Cerebellar cortex (tissue), 1 donor: ENCODE measurements around the gene GLYATL1B.
"Not testable (repeated sequence)": the region's sequence is repeated elsewhere in the genome, so short reads cannot be mapped to it uniquely, and the experiment has no call there.

Source experiments
- DNase-seq: peaks from one replicate; pipeline ENCODE4 v3.0.0-alpha.2; 2015; ENCODE audit warnings: low spot score

The GLYATL1B gene, protein sequence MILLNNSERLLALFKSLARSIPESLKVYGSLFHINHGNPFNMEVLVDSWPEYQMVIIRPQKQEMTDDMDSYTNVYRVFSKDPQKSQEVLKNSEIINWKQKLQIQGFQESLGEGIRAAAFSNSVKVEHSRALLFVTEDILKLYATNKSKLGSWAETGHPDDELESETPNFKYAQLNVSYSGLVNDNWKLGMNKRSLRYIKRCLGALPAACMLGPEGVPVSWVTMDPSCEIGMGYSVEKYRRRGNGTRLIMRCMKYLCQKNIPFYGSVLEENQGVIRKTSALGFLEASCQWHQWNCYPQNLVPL

DNA sequence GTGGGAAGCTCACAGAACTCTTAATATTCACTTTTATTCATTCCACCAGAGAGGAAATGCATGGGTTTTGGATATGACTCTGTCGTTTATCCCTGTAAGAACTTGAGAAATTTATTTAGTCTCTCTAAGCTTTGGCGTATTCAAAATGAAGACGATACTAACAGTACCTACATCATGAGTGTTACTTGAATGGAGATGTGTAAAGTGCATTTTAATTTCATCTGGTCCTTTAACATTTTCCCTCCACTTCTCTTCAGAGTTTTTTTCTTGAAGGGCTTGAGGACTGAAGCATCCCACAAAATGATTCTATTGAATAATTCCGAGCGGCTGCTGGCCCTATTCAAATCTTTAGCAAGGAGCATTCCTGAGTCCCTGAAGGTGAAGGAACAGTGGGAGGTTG, at the start of gene GLYATL1B:
Gene GLYATL1B (plus strand): TSS at position 301 of the 400 bp plus-strand sequence. CDS start 0 bp downstream, at position 301.
- not testable (repeated sequence) for DNase-seq

DNA sequence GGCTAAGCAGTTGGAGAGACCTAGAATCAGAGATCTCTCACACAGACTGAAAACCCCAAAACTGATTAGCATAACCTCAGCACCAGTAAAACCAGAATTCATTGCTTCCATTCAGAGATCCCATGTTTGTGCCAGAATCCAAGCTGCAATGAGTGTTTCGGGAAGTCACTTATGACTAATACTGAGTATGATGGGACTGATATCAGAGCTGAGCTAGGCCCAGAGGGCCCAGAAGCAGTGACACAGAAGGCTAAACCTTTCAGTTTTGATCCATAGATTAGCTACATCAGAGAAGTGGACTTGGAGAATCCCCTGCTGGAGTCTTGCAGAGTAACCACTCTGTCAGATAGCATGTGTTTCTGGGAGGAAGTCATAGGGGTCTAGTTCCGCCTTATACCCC, 49.6 kb upstream of the GLYATL1B start:
- DNase-seq = not testable (repeated sequence)

DNA sequence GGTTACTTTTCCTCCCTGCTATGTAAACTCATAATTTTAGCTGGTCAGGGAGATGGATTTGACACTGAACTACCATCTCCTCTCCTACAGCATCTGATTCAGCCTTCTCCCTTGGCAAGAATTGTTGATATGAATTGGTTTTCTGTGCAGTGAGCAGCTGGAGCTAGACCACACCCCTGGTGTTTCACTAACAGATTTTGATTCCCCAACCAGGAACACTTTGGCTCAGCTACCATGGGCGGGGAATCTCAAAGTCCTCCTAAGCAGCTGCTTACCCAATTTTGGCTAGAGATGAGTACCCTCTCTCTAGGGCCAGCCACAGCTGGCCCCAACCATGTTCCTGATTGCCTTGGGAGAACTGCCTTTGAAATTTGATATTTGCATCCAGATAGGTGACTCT, 48.7 kb upstream of the GLYATL1B start:
- DNase-seq = not testable (repeated sequence)

DNA sequence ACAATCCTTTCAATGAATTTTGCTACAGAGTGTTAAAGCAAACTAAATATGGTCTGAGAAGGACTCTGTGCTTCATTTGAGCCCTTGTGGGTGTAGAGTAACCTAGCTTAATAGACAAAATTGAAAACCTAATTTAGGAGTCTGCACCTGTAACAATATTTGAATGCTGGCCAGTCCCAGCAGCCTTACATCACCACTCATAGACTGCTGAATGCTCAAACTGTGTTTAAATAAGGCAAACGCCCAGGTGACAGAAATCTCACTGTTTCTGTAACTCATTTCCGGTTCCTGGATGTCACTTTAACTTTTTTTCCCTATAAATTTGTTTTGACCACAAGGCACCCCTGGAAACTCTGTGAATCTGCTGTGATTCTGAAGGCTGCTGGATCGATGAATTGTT, 45.5 kb upstream of the GLYATL1B start:
- no peak for DNase-seq

DNA sequence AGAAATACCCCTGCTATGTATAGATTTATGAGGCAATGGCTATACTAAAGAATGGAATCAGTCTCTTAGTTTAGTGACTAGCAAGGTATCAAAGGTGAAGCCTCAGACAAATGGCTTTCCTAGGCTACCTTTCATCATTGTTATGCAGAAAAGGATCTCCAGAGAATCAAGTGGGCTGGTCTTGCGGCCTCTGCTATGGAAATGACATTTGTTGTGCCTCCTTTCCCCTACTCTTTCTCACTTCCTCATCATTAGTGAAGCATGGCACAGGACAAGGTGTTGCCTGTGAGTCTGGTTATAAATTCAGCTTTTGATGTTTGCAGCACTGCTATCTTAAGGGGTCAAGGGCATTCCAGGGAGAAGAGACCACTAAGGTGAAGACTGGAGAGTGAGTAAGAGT, 34.7 kb upstream of the GLYATL1B start:
- DNase-seq = not testable (repeated sequence)

DNA sequence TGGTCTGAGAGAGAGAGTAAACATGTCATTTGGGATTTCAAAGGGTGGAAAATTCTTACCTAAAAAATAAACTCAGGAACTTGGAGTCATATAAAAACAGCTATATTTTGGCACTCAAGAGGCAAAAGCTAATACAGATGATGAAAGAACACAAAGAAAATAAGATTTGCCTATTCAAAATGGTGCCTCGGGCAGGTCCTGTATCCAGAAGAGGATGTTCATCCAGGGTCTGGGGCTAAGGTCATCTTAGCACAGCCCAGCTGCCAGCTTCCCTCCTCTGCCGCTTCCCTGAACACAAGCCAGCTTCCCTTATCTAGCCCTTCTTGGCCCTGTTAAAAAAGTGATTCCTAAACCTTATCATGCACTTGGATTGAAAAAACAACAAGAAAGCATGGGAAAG, 33.8 kb upstream of the GLYATL1B start:
- not testable (repeated sequence) for DNase-seq

DNA sequence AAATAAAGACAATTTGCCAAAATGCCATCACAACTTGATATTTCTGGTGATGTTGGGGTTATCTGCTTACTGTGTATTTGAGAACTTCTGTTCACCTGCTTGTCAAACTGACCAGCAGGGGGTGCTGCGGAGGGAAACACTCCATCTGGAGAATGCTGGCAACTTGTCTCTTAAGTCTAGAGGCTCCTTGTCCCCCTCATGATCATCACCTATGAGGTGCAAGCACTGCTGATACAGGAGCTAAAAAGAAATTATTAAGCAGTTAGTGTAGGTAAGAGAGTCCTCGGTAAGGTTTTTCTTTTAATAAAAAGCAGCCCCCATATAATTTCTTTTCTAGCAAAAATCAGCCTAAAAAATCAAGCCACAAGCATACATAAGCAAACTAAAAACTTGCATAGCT, 32.7 kb upstream of the GLYATL1B start:
- DNase-seq = peak; percentile 42

DNA sequence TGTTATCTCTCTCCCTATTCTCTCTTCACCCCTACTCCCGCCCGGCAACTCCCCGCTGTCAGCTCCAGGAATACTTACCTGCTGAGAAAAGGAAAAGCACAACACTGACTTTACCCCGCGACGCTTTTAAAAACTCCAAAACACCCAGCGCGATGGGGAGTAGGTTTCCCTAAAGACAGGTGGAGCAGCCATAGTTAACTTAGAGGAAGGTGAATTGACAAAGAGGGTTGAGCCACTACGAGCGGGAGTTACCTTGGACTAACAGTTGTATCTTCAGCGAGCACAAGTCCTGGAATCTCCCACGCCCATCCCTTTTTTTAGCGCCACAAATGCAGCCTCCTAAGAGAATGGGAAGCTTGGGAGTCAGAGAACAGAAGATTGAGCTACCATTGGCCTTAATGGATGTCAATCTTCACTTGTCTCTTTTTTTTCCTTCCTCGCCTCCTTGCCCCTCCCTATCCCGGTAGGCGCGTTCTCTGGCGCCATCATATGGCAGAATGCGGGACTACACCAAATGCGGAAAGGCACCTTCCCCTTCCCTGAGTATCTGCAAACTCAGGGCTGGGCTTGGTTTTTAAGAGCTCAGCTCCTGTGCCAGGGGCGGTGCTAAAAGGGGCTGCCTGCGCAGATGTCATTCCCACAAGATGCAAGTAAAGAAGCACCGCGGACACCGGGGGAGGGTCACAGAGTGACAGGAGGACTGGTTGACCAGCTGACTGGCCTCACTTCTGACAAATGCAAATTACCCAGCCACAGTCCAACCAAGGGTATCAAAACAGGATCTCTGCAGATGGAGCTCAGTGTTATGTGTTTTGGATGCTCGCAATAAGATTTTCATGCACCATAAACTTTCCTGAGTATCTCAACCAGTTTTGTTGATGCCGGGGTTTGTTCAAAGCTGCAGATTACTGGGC, 27.7 kb upstream of the GLYATL1B start:
- DNase-seq = peak; percentile 76

DNA sequence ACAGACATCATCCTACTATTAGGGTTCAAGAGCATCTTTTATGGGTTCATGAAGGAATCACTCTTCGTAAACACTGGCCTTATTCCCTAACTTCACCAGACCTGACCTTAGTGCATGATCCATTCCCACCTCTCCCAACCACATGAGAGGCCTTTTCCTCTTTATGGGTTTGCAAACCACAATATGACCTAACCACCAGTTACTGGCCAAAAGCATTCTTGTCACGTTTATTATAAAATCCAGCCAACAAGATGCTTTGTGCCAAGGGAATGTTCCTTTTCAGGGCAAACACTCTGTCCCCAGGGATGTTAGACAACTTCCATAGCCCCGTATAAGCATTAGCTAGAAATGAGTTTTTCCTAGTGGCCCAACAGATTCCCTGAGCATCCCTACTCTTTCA, 26.0 kb upstream of the GLYATL1B start:
- not testable (repeated sequence) for DNase-seq

DNA sequence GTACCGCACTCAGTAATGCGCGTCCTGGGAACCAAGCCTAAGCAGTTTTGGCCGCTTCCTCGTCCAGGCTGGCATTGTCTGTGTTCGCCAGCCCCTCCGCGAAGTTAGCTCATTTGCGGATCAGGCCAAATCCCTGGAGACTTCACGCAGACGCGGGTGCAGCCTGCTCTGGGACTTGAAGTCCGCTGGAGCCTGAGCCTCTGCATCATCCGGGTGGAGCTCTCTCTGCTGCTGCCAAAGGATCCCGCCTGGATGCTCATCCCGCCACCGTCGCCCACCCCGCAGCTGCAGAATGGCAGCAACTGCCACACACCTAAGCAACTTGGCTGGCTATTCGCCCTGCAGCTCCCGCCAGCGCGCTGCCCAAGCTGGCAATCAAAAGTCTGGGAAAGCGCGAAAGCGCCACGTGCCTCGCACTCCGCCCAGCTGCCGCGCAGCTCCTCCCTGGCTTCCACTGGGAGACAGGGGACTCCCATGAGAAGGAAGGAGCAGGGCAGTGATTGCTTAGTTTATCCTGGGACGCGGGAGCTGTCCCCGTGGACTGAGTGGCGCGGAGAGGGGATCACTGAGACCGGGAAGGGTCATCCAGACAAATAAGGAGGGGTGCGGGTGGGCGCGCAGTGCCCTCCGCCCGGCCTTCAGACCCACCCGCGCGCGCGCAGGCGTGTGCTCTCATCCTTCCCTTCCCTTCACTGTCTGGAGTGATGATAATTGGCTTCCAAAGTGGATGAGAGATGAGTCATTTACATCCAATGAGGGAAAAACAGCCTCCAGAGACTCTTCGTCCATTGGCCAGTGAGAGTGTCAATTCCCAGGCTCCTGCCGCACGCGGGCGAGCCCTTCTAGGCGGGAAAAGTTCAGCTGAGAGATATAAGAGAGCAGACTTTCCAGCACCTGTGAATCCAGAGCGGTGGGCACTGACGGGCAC, 23.2 kb upstream of the GLYATL1B start:
- no peak for DNase-seq

DNA sequence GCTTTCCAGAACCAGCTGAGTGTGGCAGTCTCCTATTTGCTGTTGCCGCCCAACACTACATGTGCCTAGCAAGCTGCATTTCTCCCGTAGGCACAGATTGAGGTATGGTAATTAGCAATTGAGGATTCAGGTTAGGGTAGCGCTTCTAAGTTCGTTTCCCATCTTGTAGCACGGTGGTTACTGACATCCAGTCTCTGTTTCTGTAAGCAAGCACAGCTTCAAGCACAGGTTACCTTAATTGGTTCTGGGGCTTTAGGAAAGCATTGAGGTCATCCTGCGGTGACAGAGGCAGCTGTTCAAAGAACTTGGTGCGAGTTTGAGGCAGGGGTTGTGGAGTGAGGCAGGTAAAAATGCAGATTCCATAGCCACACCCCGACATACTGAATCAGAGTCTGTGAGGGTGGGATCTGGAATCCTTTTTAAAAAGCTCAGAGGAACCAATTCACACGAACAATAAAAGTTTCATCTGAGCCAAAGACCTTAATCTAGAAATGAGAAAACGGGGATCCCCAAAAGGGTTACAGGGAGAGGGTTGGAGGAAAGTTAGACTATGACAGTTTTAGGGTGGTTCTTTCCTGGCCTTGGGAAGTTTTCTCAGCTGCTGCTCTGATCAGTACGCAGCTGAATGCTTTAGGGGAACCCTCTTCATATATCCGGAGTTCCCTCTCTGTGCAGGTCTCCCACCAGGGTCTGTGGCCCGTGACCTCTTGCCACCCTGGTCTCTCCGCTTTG, 21.9 kb upstream of the GLYATL1B start:
- not testable (repeated sequence) for DNase-seq

DNA sequence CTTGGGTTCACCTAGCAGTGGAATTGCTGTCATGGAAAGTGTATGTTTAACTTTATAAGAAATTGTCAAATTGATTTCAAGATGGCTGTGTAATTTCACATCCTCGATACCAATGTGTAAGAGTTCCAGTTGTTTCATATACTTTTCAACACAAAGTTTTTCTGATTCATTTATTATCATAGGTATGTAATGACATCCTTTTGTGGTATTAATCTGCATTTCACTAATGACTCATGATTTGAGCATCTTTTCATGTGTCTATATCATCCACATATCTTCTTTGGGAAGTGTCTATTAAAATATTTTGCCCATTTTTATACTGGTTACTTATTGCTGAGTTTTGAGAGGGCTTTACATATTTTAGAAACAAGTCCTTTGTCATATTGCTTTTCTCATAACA, 17.0 kb upstream of the GLYATL1B start:
- DNase-seq = no peak

DNA sequence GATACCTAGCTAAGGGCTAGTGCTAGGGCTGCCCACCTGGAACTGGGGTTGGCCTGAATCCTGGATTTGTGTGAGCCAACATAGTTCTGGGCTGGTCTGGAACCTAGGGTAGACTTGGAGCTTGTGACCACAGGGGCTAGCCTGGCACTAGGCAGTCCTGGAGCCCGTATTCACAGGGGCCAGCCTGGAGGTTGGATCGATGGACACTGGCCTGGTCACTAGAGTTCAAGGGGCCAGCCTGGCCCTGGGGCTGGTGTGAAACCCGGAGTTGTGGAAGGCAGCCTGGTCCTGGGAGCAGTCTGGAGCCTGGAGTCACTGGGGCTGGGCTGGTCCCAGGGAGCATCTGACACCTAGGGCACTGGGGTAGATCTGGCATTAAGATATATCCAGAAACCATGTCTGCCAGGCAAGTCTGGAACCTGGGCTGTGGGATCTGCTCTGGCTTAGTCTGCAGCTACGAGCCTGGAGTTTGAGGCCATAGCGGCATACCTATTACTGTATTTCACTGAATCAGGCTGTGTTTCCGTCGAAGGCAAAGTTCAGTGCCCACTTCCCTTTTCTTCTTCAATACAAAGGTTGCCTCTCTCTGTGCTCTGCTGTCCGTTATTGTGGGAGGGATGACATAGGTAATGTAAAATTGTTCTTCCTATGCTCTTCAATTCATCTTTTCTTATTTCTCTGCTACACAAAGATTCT, 9.1 kb upstream of the GLYATL1B start:
- DNase-seq = no peak

DNA sequence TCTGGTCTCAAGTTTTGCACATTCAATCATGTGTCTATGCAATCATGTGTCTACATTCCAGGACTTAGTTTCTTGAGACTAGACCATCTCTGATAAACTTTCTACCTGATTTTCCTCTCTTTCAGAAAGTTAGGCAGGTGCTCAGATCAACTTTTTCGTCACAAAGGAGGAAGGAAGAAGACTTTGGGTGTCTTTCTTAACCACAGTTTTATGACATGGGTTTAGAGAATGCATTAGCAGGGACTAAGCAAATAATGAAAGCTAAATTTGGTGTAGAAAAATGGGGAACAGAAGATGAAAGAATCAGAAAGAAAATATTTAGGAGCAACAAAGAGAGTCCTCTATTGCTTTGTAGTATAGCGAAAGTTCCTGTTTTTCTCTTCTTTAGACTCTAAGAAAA, 7.7 kb upstream of the GLYATL1B start:
- no peak for DNase-seq

DNA sequence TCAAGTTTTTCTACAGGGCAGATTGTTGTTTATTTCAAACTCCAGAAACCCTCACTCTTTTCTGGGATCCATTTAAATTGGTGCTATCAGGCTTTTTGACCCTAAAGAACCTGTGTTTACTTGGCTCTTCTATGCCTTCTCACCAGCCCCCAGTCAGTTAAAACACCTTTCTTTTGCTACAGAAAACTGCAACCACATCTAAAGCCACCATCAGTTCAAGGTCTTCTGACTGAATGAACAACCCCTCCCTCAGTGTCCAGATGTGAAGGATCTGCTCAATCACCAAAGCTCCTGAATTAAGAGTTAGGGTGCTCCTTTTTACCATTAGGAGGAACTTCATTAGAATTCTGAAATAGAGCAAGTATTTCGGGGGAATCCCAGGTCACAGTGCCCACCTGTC, 7.0 kb upstream of the GLYATL1B start:
- DNase-seq = no peak

DNA sequence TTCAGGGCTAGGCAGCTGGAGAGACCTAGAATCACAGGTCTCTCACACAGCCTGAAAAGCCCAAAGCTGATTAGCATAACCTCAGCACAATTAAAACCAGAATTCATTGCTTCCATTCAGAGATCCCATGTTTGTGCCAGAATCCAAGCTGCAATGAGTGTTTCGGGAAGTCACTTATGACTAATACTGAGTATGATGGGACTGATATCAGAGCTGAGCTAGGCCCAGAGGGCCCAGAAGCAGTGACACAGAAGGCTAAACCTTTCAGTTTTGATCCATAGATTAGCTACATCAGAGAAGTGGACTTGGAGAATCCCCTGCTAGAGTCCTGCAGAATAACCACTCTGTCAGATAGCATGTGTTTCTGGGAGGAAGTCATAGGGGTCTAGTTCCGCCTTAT, 5.7 kb upstream of the GLYATL1B start:
- DNase-seq = not testable (repeated sequence)

DNA sequence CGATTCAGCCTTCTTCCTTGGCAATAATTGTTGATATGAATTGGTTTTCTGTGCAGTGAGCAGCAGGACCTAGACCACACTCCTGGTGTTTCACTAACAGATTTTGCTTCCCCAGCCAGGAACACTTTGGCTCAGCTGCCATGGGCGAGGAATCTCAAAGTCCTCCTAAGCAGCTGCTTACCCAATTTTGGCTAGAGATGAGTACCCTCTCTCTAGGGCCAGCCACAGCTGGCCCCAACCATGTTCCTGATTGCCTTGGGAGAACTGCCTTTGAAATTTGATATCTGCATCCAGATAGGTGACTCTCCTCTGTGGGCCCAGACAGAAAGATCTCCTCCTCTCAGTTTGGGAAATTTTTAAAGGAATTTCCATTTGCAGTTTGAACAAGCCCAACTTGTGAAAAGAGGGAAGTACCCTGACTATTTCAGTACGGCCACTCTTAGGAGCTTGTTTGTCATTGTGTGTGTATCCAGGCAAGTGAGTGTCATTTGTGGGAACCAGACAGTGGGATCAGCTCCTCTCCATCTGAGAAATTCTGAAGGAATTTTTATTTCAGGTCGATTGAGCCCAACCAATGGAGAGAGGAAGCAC, 4.6 kb upstream of the GLYATL1B start:
- not testable (repeated sequence) for DNase-seq

DNA sequence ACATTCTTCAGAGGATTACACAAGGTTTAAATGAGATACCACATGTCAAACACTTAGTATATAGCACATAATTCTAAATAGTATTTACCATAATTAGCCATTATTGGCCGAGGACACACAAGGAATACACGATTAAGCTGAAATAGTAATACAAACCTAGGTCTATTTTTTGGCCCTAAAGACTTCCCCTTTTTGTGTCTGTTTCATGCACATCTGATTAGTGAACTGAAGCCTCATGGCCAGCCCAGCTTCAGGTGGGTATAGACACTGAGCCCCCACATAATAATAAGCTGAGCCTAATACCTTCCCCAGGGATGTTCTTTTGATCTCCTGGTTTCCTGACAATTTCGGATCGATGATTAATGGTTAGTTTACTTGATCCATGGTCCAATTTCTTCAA, 2.1 kb downstream of the GLYATL1B start:
- no peak for DNase-seq

DNA sequence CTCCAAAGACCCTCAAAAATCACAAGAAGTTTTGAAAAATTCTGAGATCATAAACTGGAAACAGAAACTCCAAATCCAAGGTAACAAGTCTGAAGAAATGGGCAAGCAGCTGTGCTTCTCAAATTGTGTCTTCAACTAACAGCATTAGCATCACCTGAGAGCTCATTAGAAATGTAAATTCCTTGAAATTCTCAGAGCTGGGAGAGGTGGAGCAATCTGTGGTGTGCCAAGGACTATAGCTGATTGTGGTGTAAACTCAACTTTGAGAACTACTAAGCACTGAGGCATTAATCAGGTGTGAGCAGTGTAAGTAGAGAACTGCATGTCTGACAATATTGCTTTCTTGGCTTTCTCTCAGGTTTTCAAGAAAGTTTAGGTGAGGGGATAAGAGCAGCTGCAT, 7.5 kb downstream of the GLYATL1B start:
- DNase-seq = not testable (repeated sequence)

DNA sequence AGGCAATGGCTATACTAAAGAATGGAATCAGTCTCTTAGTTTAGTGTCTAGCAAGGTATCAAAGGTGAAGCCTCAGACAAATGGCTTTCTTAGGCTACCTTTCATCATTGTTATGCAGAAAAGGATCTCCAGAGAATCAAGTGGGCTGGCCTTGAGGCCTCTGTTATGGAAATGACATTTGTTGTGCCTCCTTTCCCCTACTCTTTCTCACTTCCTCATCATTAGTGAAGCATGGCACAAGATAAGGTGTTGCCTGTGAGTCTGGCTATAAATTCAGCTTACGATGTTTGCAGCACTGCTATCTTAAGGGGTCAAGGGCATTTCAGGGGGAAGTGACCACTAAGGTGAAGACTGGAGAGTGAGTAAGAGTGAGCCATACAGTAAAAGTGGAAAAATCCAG, 9.1 kb downstream of the GLYATL1B start:
- not testable (repeated sequence) for DNase-seq
